H1 (cell line): ENCODE results near the gene MYBPC2.

Experiments
- CTCF ChIP-seq, 3 experiments: IDR thresholded peaks; 1 replicate in 2 of 3; 2 replicates in 1 of 3; pipeline versions ENCODE4 v1.5.1 to v1.6.1; 2011; ENCODE audit warnings: low read length in 3 of 3, mild to moderate bottlenecking in 3 of 3, inconsistent platforms in 2 of 3, low read depth in 1 of 3, moderate library complexity in 1 of 3; ENCODE audit not compliant: insufficient read depth in 1 of 3; ENCODE audit errors: control extremely low read depth in 1 of 3
- EP300 ChIP-seq, 2 experiments: IDR thresholded peaks; 1 replicate in 1 of 2; 2 replicates in 1 of 2; pipeline ENCODE4 v1.6.1; 2011 to 2012; ENCODE audit warnings: low read depth in 2 of 2, low read length in 2 of 2, mild to moderate bottlenecking in 2 of 2, borderline replicate concordance in 1 of 2, inconsistent platforms in 1 of 2, moderate library complexity in 1 of 2
- GABPA ChIP-seq: IDR thresholded peaks from 2 replicates; pipeline ENCODE4 v1.6.1; 2011; ENCODE audit warnings: mild to moderate bottlenecking, low read length, moderate library complexity, borderline replicate concordance; ENCODE audit not compliant: insufficient read depth
- HDAC6 ChIP-seq: IDR thresholded peaks from one replicate; pipeline ENCODE4 v1.7.1; 2012; ENCODE audit warnings: low read depth, mild to moderate bottlenecking, inconsistent platforms, low read length, moderate library complexity
- POLR2A ChIP-seq, 2 experiments: IDR thresholded peaks; 1 replicate in 1 of 2; 2 replicates in 1 of 2; pipeline ENCODE4 v1.6.1; 2011; ENCODE audit warnings: low read depth in 2 of 2, low read length in 2 of 2, mild to moderate bottlenecking in 2 of 2; ENCODE audit errors: control extremely low read depth in 1 of 2
- TAF1 ChIP-seq: IDR thresholded peaks from 2 replicates; pipeline ENCODE4 v1.6.1; 2011; ENCODE audit warnings: mild to moderate bottlenecking, low read depth, low read length
- TAF7 ChIP-seq: optimal IDR thresholded peaks from 2 replicates; pipeline ENCODE3; 2011; ENCODE audit warnings: low read depth, mild to moderate bottlenecking, inconsistent platforms, low read length, moderate library complexity, borderline replicate concordance
- TF ChIP-seq, protein P1 (sequence below): IDR thresholded peaks from 2 replicates; pipeline ENCODE4 v1.6.1; 2012; ENCODE audit warnings: inconsistent platforms

GRCh38 chr19:50399368-50399745, 33.3 kb upstream of the MYBPC2 start:
- TF ChIP-seq CTCF (IDR thresholded peaks at IDR 0.05; ENCODE audit: control extremely low read depth in 1 of 3, insufficient read depth in 1 of 3, low read depth in 1 of 3, low read length in 3 of 3) (no peak), TAF1 (no peak), EP300 (IDR thresholded peaks at IDR 0.05; ENCODE audit: borderline replicate concordance in 1 of 2, low read depth in 2 of 2, low read length in 2 of 2) (no peak), GABPA (no peak), HDAC6 (no peak), POLR2A (IDR thresholded peaks at IDR 0.05; ENCODE audit: control extremely low read depth in 1 of 2, low read depth in 2 of 2, low read length in 2 of 2) (no peak), TAF7 (no peak)
- TF ChIP-seq, protein P1, sequence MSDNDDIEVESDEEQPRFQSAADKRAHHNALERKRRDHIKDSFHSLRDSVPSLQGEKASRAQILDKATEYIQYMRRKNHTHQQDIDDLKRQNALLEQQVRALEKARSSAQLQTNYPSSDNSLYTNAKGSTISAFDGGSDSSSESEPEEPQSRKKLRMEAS = no peak
